H1 (cell line): ENCODE data around the gene OSBPL6. TPM values are rescaled to one million over a fixed set of nuclear protein-coding genes. Genes with fewer than 3 reads are reported as not detected.

ENCODE experiments used
- CTCF ChIA-PET: fragments of 300-600 bp; sonication (Branson Sonifier 250); formaldehyde crosslinking; loops from one replicate; lab custom pipeline; 2021; ENCODE audit not compliant: partially characterized antibody; lab: Charles Lee
- POLR2A ChIA-PET: fragments of 300-600 bp; sonication (Branson Sonifier 250); formaldehyde crosslinking; loops from one replicate; lab custom pipeline; 2021; ENCODE audit warnings: inconsistent platforms; ENCODE audit not compliant: partially characterized antibody; lab: Charles Lee
- DNase-seq, 2 experiments: peaks; one replicate each; pipeline versions ENCODE4 v3.0.0 to v3.0.0-alpha.2; 2010 to 2022; ENCODE audit warnings: low spot score in 2 of 2, low read depth in 1 of 2, mixed read lengths in 1 of 2
- FAIRE-seq: peaks from 2 replicates; lab custom pipeline; 2011; peaks lifted over from hg19 to GRCh38; lab: Jason Lieb, UNC
- H2AFZ ChIP-seq: 2 replicates; pipeline ENCODE4 v1.8.1; 2012; ENCODE audit warnings: low read length, inconsistent platforms
- H2AK5ac ChIP-seq: 2 replicates; pipeline ENCODE4 v1.6.1; 2013; ENCODE audit warnings: low read depth, low read length
- H2BK120ac ChIP-seq: replicated peaks from 2 replicates; pipeline ENCODE3; 2013; ENCODE audit warnings: low read depth, low read length, inconsistent platforms
- H2BK12ac ChIP-seq: 2 replicates; pipeline ENCODE4 v1.6.1; 2013; ENCODE audit warnings: low read depth, low read length
- H2BK15ac ChIP-seq: 2 replicates; pipeline ENCODE4 v1.6.1; 2013; ENCODE audit warnings: low read length
- H2BK20ac ChIP-seq: 2 replicates; pipeline ENCODE4 v1.6.1; 2013; ENCODE audit warnings: low read length
- H2BK5ac ChIP-seq: 2 replicates; pipeline ENCODE4 v1.6.1; 2013; ENCODE audit warnings: low read depth, low read length
- H3K14ac ChIP-seq: 2 replicates; pipeline ENCODE4 v1.6.1; 2013; ENCODE audit warnings: inconsistent platforms; ENCODE audit not compliant: insufficient read length
- H3K18ac ChIP-seq: 2 replicates; pipeline ENCODE4 v1.6.1; 2013; ENCODE audit warnings: low read length; ENCODE audit errors: extremely low read depth
- H3K23ac ChIP-seq: 2 replicates; pipeline ENCODE4 v1.6.1; 2013; ENCODE audit warnings: inconsistent platforms; ENCODE audit not compliant: insufficient read length
- H3K23me2 ChIP-seq: 2 replicates; pipeline ENCODE4 v1.6.1; 2013; ENCODE audit warnings: low read depth, low read length
- H3K27ac ChIP-seq: 2 replicates; pipeline ENCODE4 v1.6.1; 2011; ENCODE audit warnings: low read depth, low read length, inconsistent platforms
- H3K27me3 ChIP-seq, 4 experiments: replicated peaks in 1 of 4; 1 replicate in 1 of 4; 2 replicates in 3 of 4; pipeline versions ENCODE4 v1.6.1 to v1.8.1; 2011 to 2013; ENCODE audit warnings: low read length in 3 of 4, mild to moderate bottlenecking in 3 of 4, inconsistent platforms in 2 of 4, mixed read lengths in 2 of 4, moderate library complexity in 1 of 4; ENCODE audit not compliant: control insufficient read depth in 3 of 4, insufficient read depth in 3 of 4; ENCODE audit errors: extremely low read depth in 1 of 4
- H3K36me3 ChIP-seq, 4 experiments: 2 replicates each; pipeline versions ENCODE4 v1.6.1 to v1.8.1; 2011 to 2013; ENCODE audit warnings: mild to moderate bottlenecking in 4 of 4, low read length in 3 of 4, moderate library complexity in 2 of 4, control low read depth in 1 of 4, inconsistent platforms in 1 of 4; ENCODE audit not compliant: insufficient read depth in 4 of 4, control insufficient read depth in 2 of 4
- H3K4ac ChIP-seq: replicated peaks from 2 replicates; pipeline ENCODE3; 2013; ENCODE audit warnings: low read length, low read depth, mixed read lengths, inconsistent platforms; ENCODE audit not compliant: insufficient read length
- H3K4me1 ChIP-seq, 4 experiments: replicated peaks in 1 of 4; 1 replicate in 1 of 4; 2 replicates in 3 of 4; pipeline versions ENCODE4 v1.6.1 to v1.8.1; 2011 to 2013; ENCODE audit warnings: low read length in 3 of 4, inconsistent platforms in 2 of 4, mixed read lengths in 1 of 4; ENCODE audit not compliant: insufficient read depth in 4 of 4, control insufficient read depth in 3 of 4
- H3K4me2 ChIP-seq, 2 experiments: 2 replicates each; pipeline versions ENCODE4 v1.6.1 to v1.8.1; 2011 to 2013; ENCODE audit warnings: low read depth in 2 of 2, low read length in 2 of 2, control low read depth in 1 of 2, inconsistent platforms in 1 of 2, mild to moderate bottlenecking in 1 of 2; ENCODE audit not compliant: insufficient read depth in 1 of 2
- H3K4me3 ChIP-seq, 4 experiments: fragments of 200-600, 300-600 bp in 1 of 4; sonication (generic), shearing (Covaris generic), sonication (Bioruptor Twin) in 1 of 4; 2 replicates each; pipeline versions ENCODE4 v1.5.1 to v1.8.1; 2011 to 2016; ENCODE audit warnings: low read length in 4 of 4, low read depth in 3 of 4, control low read depth in 2 of 4, inconsistent platforms in 2 of 4, mild to moderate bottlenecking in 2 of 4, mixed read lengths in 1 of 4, moderate library complexity in 1 of 4; ENCODE audit not compliant: insufficient read depth in 2 of 4; ENCODE audit errors: extremely low read depth in 1 of 4
- H3K56ac ChIP-seq: replicated peaks from 2 replicates; pipeline ENCODE3; 2013; ENCODE audit warnings: low read depth, mild to moderate bottlenecking, mixed read lengths, low read length, inconsistent platforms; ENCODE audit not compliant: insufficient read length
- H3K79me1 ChIP-seq: 2 replicates; pipeline ENCODE4 v1.6.1; 2013; ENCODE audit warnings: low read depth, low read length, control low read depth
- H3K79me2 ChIP-seq, 2 experiments: 2 replicates each; pipeline versions ENCODE4 v1.6.1 to v1.8.1; 2012 to 2013; ENCODE audit warnings: low read length in 2 of 2, mild to moderate bottlenecking in 2 of 2, inconsistent platforms in 1 of 2; ENCODE audit not compliant: insufficient read depth in 2 of 2, control insufficient read depth in 1 of 2
- H3K9ac ChIP-seq, 4 experiments: replicated peaks in 1 of 4; 1 replicate in 1 of 4; 2 replicates in 3 of 4; pipeline versions ENCODE4 v1.6.1 to v1.8.1; 2011 to 2013; ENCODE audit warnings: low read depth in 3 of 4, low read length in 3 of 4, control low read depth in 2 of 4, mild to moderate bottlenecking in 2 of 4, moderate library complexity in 2 of 4, inconsistent platforms in 1 of 4; ENCODE audit errors: extremely low read depth in 1 of 4
- H3K9me3 ChIP-seq, 2 experiments: 2 replicates each; pipeline versions ENCODE4 v1.6.1 to v1.8.1; 2012 to 2013; ENCODE audit warnings: mild to moderate bottlenecking in 2 of 2, moderate library complexity in 2 of 2, control low read depth in 1 of 2, inconsistent platforms in 1 of 2, low read depth in 1 of 2, low read length in 1 of 2, mixed read lengths in 1 of 2; ENCODE audit not compliant: insufficient read depth in 2 of 2
- H4K20me1 ChIP-seq, 2 experiments: replicated peaks in 1 of 2; 2 replicates each; pipeline versions ENCODE3 to v1.8.1; 2011 to 2013; ENCODE audit warnings: inconsistent platforms in 2 of 2, low read length in 2 of 2, mild to moderate bottlenecking in 1 of 2; ENCODE audit not compliant: insufficient read depth in 2 of 2, control insufficient read depth in 1 of 2
- H4K5ac ChIP-seq: 2 replicates; pipeline ENCODE4 v1.6.1; 2013; ENCODE audit warnings: low read length, low read depth, mixed read lengths, inconsistent platforms; ENCODE audit not compliant: insufficient read length
- H4K8ac ChIP-seq: 2 replicates; pipeline ENCODE4 v1.8.0; 2013; ENCODE audit warnings: mild to moderate bottlenecking, moderate library complexity, low read length, inconsistent platforms; ENCODE audit not compliant: insufficient read depth; ENCODE audit errors: extremely low read depth
- H4K91ac ChIP-seq: replicated peaks from 2 replicates; pipeline ENCODE3; 2013; ENCODE audit warnings: low read length, mixed read lengths, inconsistent platforms; ENCODE audit not compliant: insufficient read length
- ATF2 ChIP-seq: IDR thresholded peaks from 2 replicates; pipeline ENCODE4 v1.6.1; 2012; ENCODE audit warnings: low read length, inconsistent platforms
- SIN3A ChIP-seq, 2 experiments: IDR thresholded peaks in 1 of 2; conservative IDR thresholded peaks in 1 of 2; 2 replicates each; pipeline ENCODE4 v1.6.1; 2011 to 2012; ENCODE audit warnings: low read length in 2 of 2, improper control_type of control experiment in 1 of 2, low read depth in 1 of 2, mild to moderate bottlenecking in 1 of 2
- SRF ChIP-seq: IDR thresholded peaks from 2 replicates; pipeline ENCODE4 v1.6.1; 2011; ENCODE audit warnings: mild to moderate bottlenecking, low read depth, low read length, moderate library complexity
- TBP ChIP-seq: IDR thresholded peaks from 2 replicates; pipeline ENCODE4 v1.6.1; 2011; ENCODE audit warnings: low read depth, low read length, improper control_type of control experiment
- ZNF274 ChIP-seq: IDR thresholded peaks from 2 replicates; pipeline ENCODE4 v1.7.0; 2012; ENCODE audit warnings: low read length, borderline replicate concordance; ENCODE audit errors: extremely low read depth
- WGBS, 2 experiments: shearing (Covaris generic) in 1 of 2; methylation state at CpG; one replicate each; pipeline versions ENCODE4 v1.1.6 to v1.1.7; 2013 to 2015; ENCODE audit warnings: low lambda C conversion rate in 2 of 2, mixed read lengths in 2 of 2, inconsistent platforms in 1 of 2, low coverage in 1 of 2, missing lambda C conversion rate in 1 of 2; ENCODE audit not compliant: insufficient replicate concordance in 2 of 2, insufficient coverage in 1 of 2, insufficient read length in 1 of 2; ENCODE audit errors: extremely low coverage in 1 of 2, missing lambda C conversion rate in 1 of 2; 5-methylcytosine and 5-hydroxymethylcytosine counted together
- polyA plus RNA-seq, 7 experiments: library from polyadenylated mRNA; depleted of rRNA in 3 of 7; stranded (reverse) in 5 of 7; unstranded in 2 of 7; fragments of >200 nt in 5 of 7; fragments of 200-250 nt in 2 of 7; gene quantifications; 1 replicate in 5 of 7; 2 replicates in 1 of 7; 4 replicates in 1 of 7; pipeline versions ENCODE4 v1.2.1 to v1.2.3, GENCODE V29; 2011 to 2013; ENCODE audit warnings: missing spikeins in 2 of 7, mixed read lengths in 2 of 7
- total RNA-seq: library from RNA; stranded (reverse); fragmentation: NEBNext Ultra II Directional; extraction: Animal tissue kit (Norgen Biotek cat#: 25700); gene quantifications from 2 replicates; pipeline ENCODE4 v1.2.1, GENCODE V29; 2021

Gene OSBPL6
- total and polyA plus RNA-seq, 2 of the 8 experiments (the other 6 are each of a cell fraction or from before 2014, with no cell fraction given) = 1.7 to 5.6 TPM

- FAIRE-seq = no peak
- H3K14ac ChIP-seq = no peak overlapping the region
- H2BK5ac ChIP-seq = no peak overlapping the region
- H3K23me2 ChIP-seq = no peaks in the 10 kb centered on the region; the same call in 1 of the 2 replicates
- TF ChIP-seq SRF (no peak), TBP (no peak), SIN3A (conservative IDR thresholded peaks at IDR 0.05 in 1 of 2, IDR thresholded peaks at IDR 0.05 in 1 of 2; ENCODE audit: low read depth in 1 of 2, low read length in 2 of 2) (no peak), ZNF274 (no peak), ATF2 (no peak)
- TF ChIP-seq, all 59 proteins: peak for 0
- Histone ChIP-seq H3K27ac (no peak overlapping the region), H4K20me1 (no peaks in the 10 kb centered on the region), H3K36me3 (no peaks in the 10 kb centered on the region), H2BK12ac (no peak overlapping the region), H4K5ac (no peak overlapping the region), H2BK20ac (no peak overlapping the region), H3K9ac (no peak overlapping the region), H2BK120ac (no peak overlapping the region), H4K91ac (no peak overlapping the region), H3K4me1 (peaks cover 0 to 2% (median 0%) of the 10 kb centered on the region in 4 experiments; a peak in 1 of 7 replicates), H3K23ac (no peak overlapping the region), H3K9me3 (no peaks in the 10 kb centered on the region), H3K56ac (no peak overlapping the region), H3K18ac (no peak overlapping the region), H3K4me3 (no peak overlapping the region), H3K4ac (no peak overlapping the region), H2AK5ac (no peak overlapping the region), H3K4me2 (no peak overlapping the region), H2AFZ (no peak overlapping the region), H3K79me1 (no peaks in the 10 kb centered on the region), H2BK15ac (no peak overlapping the region), H3K79me2 (no peaks in the 10 kb centered on the region), H3K27me3 (no peaks in the 10 kb centered on the region), H4K8ac (no peak overlapping the region)
- WGBS, 2 experiments = 88% methylated on average over 3 of the region's 3 CpGs; no CpG with 5 or more reads in 1 of the 2 experiments
- no peak for DNase-seq
- CTCF ChIA-PET = interaction anchor here (1.1 to 5.9 kb wide), 5 partner anchors 8 to 300 kb away, joined by 3 to 64 read pairs (median 31); partner anchors contain the start of gene RBM45
- POLR2A ChIA-PET = interaction anchor here (2.2 to 3.2 kb wide), 3 partner anchors 9 to 40 kb away, joined by 8 to 30 read pairs (median 15); partner anchors contain the start of genes PJVK and PRKRA
These were observed 217.7 kb downstream of the OSBPL6 start for GRCh38 chr2:178412047-178412446.
